ENCODE results near the gene CD109. TPM values are rescaled to one million over a fixed set of nuclear protein-coding genes. Genes with fewer than 3 reads are reported as not detected.
"Not testable (repeated sequence)": the region's sequence is repeated elsewhere in the genome, so short reads cannot be mapped to it uniquely, and the experiment has no call there.

Gene CD109
- total RNA-seq, 1 donor from 2014 or later: 0.69 TPM

DNA sequence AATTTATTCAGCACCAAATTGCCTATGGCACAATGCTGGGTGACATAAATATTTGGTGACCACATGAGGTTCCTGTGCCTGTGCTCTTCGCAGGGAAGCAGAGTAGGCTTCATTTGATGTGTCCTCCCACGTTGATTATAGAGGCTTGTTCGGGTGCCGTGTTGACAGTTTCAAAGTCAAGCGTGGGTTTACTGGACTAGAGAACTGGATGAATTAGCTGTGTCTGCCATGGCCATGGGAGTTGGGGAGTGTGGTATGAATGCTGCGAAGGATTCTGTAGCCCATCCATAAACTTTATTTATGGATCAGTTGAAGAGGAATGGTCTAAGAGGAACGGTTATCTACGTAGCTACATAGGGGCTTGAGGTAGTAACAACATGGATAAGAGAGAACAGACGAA is 11.0 kb downstream of the CD109 start:
- POLR2A ChIA-PET: interaction anchor here (1.5 kb wide), 1 partner anchor 14 kb away, joined by 4 read pairs; no protein-coding TSS in a partner anchor
- no peak for DNase-seq
- CTCF ChIA-PET: no interaction called here
- intact Hi-C loops (cut with micrococcal nuclease): no loop called here
- no peak for ATAC-seq (ENCODE audit: low read depth)
- Mint-ChIP-seq H3K27me3 (no peaks in the 10 kb centered on the region), H3K9me3 (no peaks in the 10 kb centered on the region), H3K27ac (no peak overlapping the region), H3K36me3 (ENCODE audit: low read depth) (no peaks in the 10 kb centered on the region), H3K4me3 (no peak overlapping the region), H3K4me1 (no peaks in the 10 kb centered on the region)
- TF ChIP-seq, protein P1, sequence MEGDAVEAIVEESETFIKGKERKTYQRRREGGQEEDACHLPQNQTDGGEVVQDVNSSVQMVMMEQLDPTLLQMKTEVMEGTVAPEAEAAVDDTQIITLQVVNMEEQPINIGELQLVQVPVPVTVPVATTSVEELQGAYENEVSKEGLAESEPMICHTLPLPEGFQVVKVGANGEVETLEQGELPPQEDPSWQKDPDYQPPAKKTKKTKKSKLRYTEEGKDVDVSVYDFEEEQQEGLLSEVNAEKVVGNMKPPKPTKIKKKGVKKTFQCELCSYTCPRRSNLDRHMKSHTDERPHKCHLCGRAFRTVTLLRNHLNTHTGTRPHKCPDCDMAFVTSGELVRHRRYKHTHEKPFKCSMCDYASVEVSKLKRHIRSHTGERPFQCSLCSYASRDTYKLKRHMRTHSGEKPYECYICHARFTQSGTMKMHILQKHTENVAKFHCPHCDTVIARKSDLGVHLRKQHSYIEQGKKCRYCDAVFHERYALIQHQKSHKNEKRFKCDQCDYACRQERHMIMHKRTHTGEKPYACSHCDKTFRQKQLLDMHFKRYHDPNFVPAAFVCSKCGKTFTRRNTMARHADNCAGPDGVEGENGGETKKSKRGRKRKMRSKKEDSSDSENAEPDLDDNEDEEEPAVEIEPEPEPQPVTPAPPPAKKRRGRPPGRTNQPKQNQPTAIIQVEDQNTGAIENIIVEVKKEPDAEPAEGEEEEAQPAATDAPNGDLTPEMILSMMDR (IDR thresholded peaks at IDR 0.05): no peak

DNA sequence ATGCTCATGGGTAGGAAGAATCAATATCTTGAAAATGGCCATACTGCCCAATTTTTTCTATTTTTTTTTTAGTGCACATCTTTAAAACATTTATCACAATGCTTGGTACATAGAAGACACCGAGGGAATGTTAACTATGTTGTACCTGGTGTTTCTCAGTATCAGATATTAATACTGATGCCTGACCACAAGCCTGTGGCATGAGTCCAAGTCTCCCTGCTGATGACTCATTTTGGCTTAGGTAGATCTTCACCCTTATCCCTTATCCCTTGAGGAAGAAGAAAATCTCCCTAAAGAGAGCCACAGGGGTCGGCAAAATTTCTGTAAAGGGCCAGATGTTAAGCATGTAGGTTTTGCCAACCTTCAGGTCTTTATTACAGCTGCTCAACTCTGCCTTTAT is 14.5 kb downstream of the CD109 start:
- Mint-ChIP-seq H3K27me3 (no peaks in the 10 kb centered on the region), H3K9me3 (no peaks in the 10 kb centered on the region), H3K4me1 (peaks cover 6% of the 10 kb centered on the region), H3K4me3 (no peak overlapping the region), H3K36me3 (ENCODE audit: low read depth) (no peaks in the 10 kb centered on the region), H3K27ac (no peak overlapping the region)
- POLR2A ChIA-PET: interaction anchor here (0.6 kb wide), 1 partner anchor 15 kb away, joined by 3 read pairs; no protein-coding TSS in a partner anchor
- DNase-seq (no peak), ATAC-seq (ENCODE audit: low read depth) (no peak)
- CTCF ChIA-PET: no interaction called here
- intact Hi-C loops (cut with micrococcal nuclease): no loop called here
- TF ChIP-seq, protein P1 (IDR thresholded peaks at IDR 0.05): no peak

DNA sequence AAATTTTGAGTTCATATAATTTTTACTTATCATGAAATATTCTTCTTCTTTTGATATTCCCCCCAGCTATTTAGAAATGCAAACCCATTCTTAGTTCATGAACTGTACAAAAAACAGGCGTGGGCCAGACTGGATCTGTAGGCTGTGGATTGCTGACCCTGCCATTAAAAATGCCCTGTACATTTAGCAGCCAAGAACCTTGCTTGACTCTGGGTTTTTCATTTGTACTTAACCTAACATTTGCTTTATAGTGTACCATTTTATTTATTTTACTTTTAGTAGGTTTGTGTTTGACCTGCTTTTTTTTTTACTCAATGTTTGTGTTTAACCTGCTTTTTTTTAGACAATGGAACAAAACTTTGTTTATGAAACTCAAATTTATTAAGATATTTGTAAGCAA is 14.9 kb downstream of the CD109 start:
- Mint-ChIP-seq H3K27me3 (no peaks in the 10 kb centered on the region), H3K4me3 (no peak overlapping the region), H3K36me3 (ENCODE audit: low read depth) (no peaks in the 10 kb centered on the region), H3K9me3 (no peaks in the 10 kb centered on the region), H3K4me1 (peaks cover 6% of the 10 kb centered on the region), H3K27ac (no peak overlapping the region)
- ChIA-PET POLR2A (interaction anchor here (0.6 kb wide), 1 partner anchor 14 kb away, joined by 3 read pairs; no protein-coding TSS in a partner anchor), CTCF (no interaction called here)
- ATAC-seq (ENCODE audit: low read depth): no peak
- TF ChIP-seq, protein P1 (IDR thresholded peaks at IDR 0.05): no peak
- intact Hi-C loops (cut with micrococcal nuclease): no loop called here
- no peak for DNase-seq

DNA sequence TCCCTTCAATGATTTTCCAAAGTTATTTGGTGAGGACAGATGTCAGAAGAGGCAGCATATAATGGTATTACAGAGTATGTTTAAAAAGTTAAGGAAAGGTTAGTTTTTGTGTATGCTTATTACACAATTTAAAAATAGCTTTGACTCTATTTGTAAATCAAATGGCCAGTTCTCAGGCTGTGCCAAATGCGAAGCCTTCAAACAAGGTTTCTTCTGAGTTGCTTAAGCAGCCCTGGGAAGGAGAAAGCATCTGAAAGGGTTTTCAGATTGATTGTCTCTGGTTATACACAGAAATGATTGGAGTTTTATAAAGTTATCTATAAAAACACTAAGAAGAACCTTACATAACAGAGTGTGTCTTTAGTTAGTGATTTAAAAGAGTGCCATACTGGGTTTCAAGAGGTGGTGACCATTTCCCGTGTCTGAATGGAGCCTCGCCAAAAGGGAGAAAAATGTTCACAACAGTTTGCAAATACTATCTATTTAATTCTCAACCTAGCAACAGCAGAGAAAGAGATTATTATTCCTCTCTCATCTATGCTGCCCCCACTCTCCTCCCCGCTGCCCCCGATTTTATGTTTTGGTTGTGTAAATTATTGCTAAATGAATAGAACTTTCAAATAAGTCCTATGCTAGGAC is 16.7 kb downstream of the CD109 start:
- CTCF ChIA-PET: interaction anchor here (1.2 kb wide), 1 partner anchor 9 kb away, joined by 3 read pairs; no protein-coding TSS in a partner anchor
- POLR2A ChIA-PET: no interaction called here
- ATAC-seq (ENCODE audit: low read depth) (no peak), DNase-seq (no peak)
- no peak overlapping the region for H3K4me3 Mint-ChIP-seq
- H3K27ac Mint-ChIP-seq: no peak overlapping the region
- TF ChIP-seq, protein P1 (IDR thresholded peaks at IDR 0.05): no peak
- no peaks in the 10 kb centered on the region for H3K9me3 Mint-ChIP-seq
- intact Hi-C loops (cut with micrococcal nuclease): no loop called here
- H3K4me1 Mint-ChIP-seq: peaks cover 6% of the 10 kb centered on the region
- no peaks in the 10 kb centered on the region for H3K36me3 Mint-ChIP-seq (ENCODE audit: low read depth)
- no peaks in the 10 kb centered on the region for H3K27me3 Mint-ChIP-seq

DNA sequence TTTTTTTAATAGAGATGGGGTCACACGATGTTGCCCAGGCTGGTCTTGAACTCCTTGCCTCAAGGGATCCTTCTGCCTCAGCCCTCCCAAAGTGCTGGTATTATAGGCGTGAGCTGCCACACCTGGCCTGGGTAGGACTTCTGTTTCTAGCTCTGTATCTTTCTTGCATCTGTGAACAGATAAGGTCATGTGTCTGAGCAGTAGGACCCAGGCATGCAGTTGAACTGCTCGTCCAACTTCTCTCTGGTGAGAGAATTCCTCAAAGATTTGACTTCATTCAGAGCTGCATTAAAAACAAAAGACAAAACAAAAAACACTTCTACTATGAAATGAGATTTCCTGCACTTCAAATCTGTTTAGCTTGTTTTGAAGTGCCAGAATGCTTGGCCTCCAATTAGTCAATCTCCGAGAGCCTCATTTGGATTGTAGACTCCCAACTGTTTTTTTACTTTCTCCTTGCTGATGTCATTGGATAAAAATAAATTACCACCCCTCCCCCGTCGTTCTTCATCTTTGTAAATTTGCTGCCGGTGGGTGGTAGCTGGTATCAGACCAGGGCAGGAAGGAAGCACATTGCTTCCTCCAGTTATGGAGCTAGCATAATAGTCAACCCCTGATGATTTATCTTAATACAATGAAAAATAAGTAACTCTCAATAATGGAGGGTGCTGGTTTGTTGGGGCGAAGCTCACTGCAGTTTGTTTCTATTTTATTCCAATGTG is 17.6 kb downstream of the CD109 start:
- H3K9me3 Mint-ChIP-seq: no peaks in the 10 kb centered on the region
- H3K4me3 Mint-ChIP-seq: no peak overlapping the region
- TF ChIP-seq, protein P1 (IDR thresholded peaks at IDR 0.05): no peak
- intact Hi-C loops (cut with micrococcal nuclease): no loop called here
- H3K36me3 Mint-ChIP-seq (ENCODE audit: low read depth): no peaks in the 10 kb centered on the region
- DNase-seq (no peak), ATAC-seq (ENCODE audit: low read depth) (no peak)
- ChIA-PET POLR2A (no interaction called here), CTCF (interaction anchor here (0.7 to 1.2 kb wide), 4 partner anchors 10 to 1495 kb away, joined by 3 to 5 read pairs (median 3); no protein-coding TSS in a partner anchor)
- H3K4me1 Mint-ChIP-seq: peaks cover 6% of the 10 kb centered on the region
- no peaks in the 10 kb centered on the region for H3K27me3 Mint-ChIP-seq
- no peak overlapping the region for H3K27ac Mint-ChIP-seq

DNA sequence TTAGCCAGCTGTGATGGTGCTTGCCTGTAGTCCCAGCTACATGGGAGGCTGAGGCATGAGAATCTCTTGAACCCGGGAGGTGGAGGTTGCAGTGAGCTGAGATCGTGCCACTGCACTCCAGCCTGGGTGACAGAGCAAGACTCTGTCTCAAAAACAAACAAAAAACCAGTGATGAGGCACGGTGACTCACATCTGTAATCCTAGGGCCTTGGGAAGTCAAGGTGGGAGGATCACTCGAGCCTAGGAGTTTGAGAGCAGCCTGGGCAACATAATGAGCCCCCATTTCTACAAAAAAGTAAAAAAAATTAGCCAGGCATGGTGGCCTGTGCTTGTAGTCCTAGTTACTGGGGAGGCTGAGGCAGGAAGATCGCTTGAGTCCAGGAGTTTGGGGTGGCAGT is 19.1 kb downstream of the CD109 start:
- H3K27me3 Mint-ChIP-seq; H3K36me3 Mint-ChIP-seq (ENCODE audit: low read depth); H3K27ac Mint-ChIP-seq; ATAC-seq (ENCODE audit: low read depth); intact Hi-C loops (cut with micrococcal nuclease); H3K4me3 Mint-ChIP-seq; H3K9me3 Mint-ChIP-seq; DNase-seq; H3K4me1 Mint-ChIP-seq; CTCF ChIA-PET: not testable (repeated sequence)
- POLR2A ChIA-PET: interaction anchor here (0.6 kb wide), 1 partner anchor 14 kb away, joined by 4 read pairs; no protein-coding TSS in a partner anchor

Data from activated B cell treated with CpG ODN at 0.5 μM for 24 hours (primary cell).